Neuronal stem cell (in vitro differentiated cells): ENCODE measurements around the gene DNAH17.
A peak's percentile ranks its signal among the peaks of the same experiment; 100 is the strongest.

ENCODE experiments used
- DNase-seq: peaks from one replicate; pipeline ENCODE4 v3.0.0-alpha.2; 2013; ENCODE audit warnings: low spot score
- H2AFZ ChIP-seq: one replicate; pipeline ENCODE4 v1.6.1; 2013; ENCODE audit warnings: mild to moderate bottlenecking, low read length, inconsistent platforms
- H2AK5ac ChIP-seq: 2 replicates; pipeline ENCODE4 v1.6.1; 2013; ENCODE audit warnings: low read depth, mild to moderate bottlenecking, inconsistent platforms, low read length, moderate library complexity, mixed read lengths
- H2BK120ac ChIP-seq: 2 replicates; pipeline ENCODE4 v1.6.1; 2013; ENCODE audit warnings: low read depth, mild to moderate bottlenecking, inconsistent platforms, low read length, moderate library complexity, mixed read lengths
- H2BK12ac ChIP-seq: one replicate; pipeline ENCODE4 v1.6.1; 2013; ENCODE audit warnings: low read length, inconsistent platforms
- H2BK15ac ChIP-seq: 2 replicates; pipeline ENCODE4 v1.6.1; 2013; ENCODE audit warnings: mild to moderate bottlenecking, low read length, inconsistent platforms, mixed read lengths
- H2BK5ac ChIP-seq: one replicate; pipeline ENCODE4 v1.6.1; 2013; ENCODE audit warnings: inconsistent platforms, mild to moderate bottlenecking, low read length, moderate library complexity
- H3K14ac ChIP-seq: one replicate; pipeline ENCODE4 v1.6.1; 2013; ENCODE audit warnings: low read length, inconsistent platforms
- H3K18ac ChIP-seq: 2 replicates; pipeline ENCODE4 v1.6.1; 2013; ENCODE audit warnings: low read length, inconsistent platforms
- H3K23ac ChIP-seq: 2 replicates; pipeline ENCODE4 v1.6.1; 2013; ENCODE audit warnings: low read depth, mild to moderate bottlenecking, mixed read lengths, low read length, inconsistent platforms; ENCODE audit not compliant: poor library complexity
- H3K27ac ChIP-seq: replicated peaks from 3 replicates; pipeline ENCODE4 v1.5.1; 2013; ENCODE audit warnings: low read length, inconsistent platforms
- H3K27me3 ChIP-seq, 3 experiments: 2 replicates each; pipeline ENCODE4 v1.6.1; 2013; ENCODE audit warnings: low read length in 3 of 3, mild to moderate bottlenecking in 2 of 3, inconsistent platforms in 1 of 3, low read depth in 1 of 3, mixed read lengths in 1 of 3, moderate library complexity in 1 of 3; ENCODE audit not compliant: control insufficient read depth in 3 of 3, insufficient read depth in 3 of 3
- H3K36me3 ChIP-seq, 2 donors: replicated peaks in 1 of 2; 2 replicates each; pipeline ENCODE4 v1.6.1; 2013; ENCODE audit warnings: low read length in 2 of 2; ENCODE audit not compliant: control insufficient read depth in 2 of 2, insufficient read depth in 2 of 2
- H3K4ac ChIP-seq: 2 replicates; pipeline ENCODE4 v1.6.1; 2013; ENCODE audit warnings: inconsistent platforms, mild to moderate bottlenecking, low read length, moderate library complexity
- H3K4me1 ChIP-seq, 2 donors: 1 replicate in 1 of 2; 2 replicates in 1 of 2; pipeline ENCODE4 v1.6.1; 2013; ENCODE audit warnings: low read length in 2 of 2, low read depth in 1 of 2; ENCODE audit not compliant: control insufficient read depth in 2 of 2, insufficient read depth in 1 of 2
- H3K4me2 ChIP-seq: one replicate; pipeline ENCODE4 v1.6.1; 2013; ENCODE audit warnings: mild to moderate bottlenecking, low read length, inconsistent platforms; ENCODE audit not compliant: insufficient read depth, poor library complexity, severe bottlenecking
- H3K4me3 ChIP-seq, 2 donors: 2 replicates each; pipeline ENCODE4 v1.5.1; 2013; ENCODE audit warnings: low read length in 2 of 2, mild to moderate bottlenecking in 2 of 2, inconsistent platforms in 1 of 2, moderate library complexity in 1 of 2
- H3K79me1 ChIP-seq: one replicate; pipeline ENCODE4 v1.6.1; 2013; ENCODE audit warnings: low read depth, mild to moderate bottlenecking, inconsistent platforms, low read length, moderate library complexity
- H3K9ac ChIP-seq: one replicate; pipeline ENCODE4 v1.6.1; 2013; ENCODE audit warnings: mild to moderate bottlenecking, low read depth, low read length, inconsistent platforms; ENCODE audit not compliant: poor library complexity
- H3K9me3 ChIP-seq, 2 donors: replicated peaks in 1 of 2; 2 replicates each; pipeline versions ENCODE3 to v1.6.1; 2013; ENCODE audit warnings: low read length in 2 of 2, mild to moderate bottlenecking in 2 of 2, inconsistent platforms in 1 of 2, low read depth in 1 of 2, mixed read lengths in 1 of 2, moderate library complexity in 1 of 2; ENCODE audit not compliant: control insufficient read depth in 2 of 2, insufficient read depth in 1 of 2
- H4K8ac ChIP-seq: one replicate; pipeline ENCODE4 v1.6.1; 2013; ENCODE audit warnings: low read depth, mild to moderate bottlenecking, inconsistent platforms, low read length, moderate library complexity
- H4K91ac ChIP-seq: one replicate; pipeline ENCODE4 v1.6.1; 2013; ENCODE audit warnings: low read length, low read depth, mild to moderate bottlenecking, inconsistent platforms; ENCODE audit not compliant: poor library complexity
- WGBS, 2 donors: extraction: QIAGEN DNeasy Blood & Tissue Kit; methylation state at CpG; one replicate each; pipeline ENCODE4 v1.1.7; 2013; ENCODE audit warnings: missing lambda C conversion rate in 2 of 2, mixed read lengths in 1 of 2; ENCODE audit not compliant: insufficient read length in 2 of 2, insufficient replicate concordance in 1 of 2; ENCODE audit errors: extremely low coverage in 2 of 2; 5-methylcytosine and 5-hydroxymethylcytosine counted together

DNAH17 gene

GRCh38 chr17:78608804-78609186, 31.6 kb upstream of the DNAH17 start:
- peaks cover 0 to 8% (median 0%) of the 10 kb centered on the region in 3 experiments for H3K27me3 ChIP-seq
- H3K23ac ChIP-seq: no peak overlapping the region
- H2BK12ac ChIP-seq: no peak overlapping the region
- no peaks in the 10 kb centered on the region for H3K36me3 ChIP-seq
- no peak overlapping the region for H3K4me2 ChIP-seq
- H3K18ac ChIP-seq: no peak overlapping the region
- no peak overlapping the region for H2AFZ ChIP-seq
- no peak overlapping the region for H2BK120ac ChIP-seq
- H3K14ac ChIP-seq: no peak overlapping the region
- H2BK5ac ChIP-seq: no peak overlapping the region
- no peak overlapping the region for H3K4ac ChIP-seq
- no peak overlapping the region for H4K91ac ChIP-seq
- no peak overlapping the region for H2BK15ac ChIP-seq
- H3K79me1 ChIP-seq: no peaks in the 10 kb centered on the region
- H4K8ac ChIP-seq: no peak overlapping the region
- H3K4me1 ChIP-seq: peaks cover 0 to 4% of the 10 kb centered on the region in 2 donors
- no CpG with 5 or more reads among the region's 8 CpGs for WGBS, 2 donors
- H3K4me3 ChIP-seq: no peak overlapping the region
- peaks cover 0 to 2% of the 10 kb centered on the region in 2 donors for H3K9me3 ChIP-seq
- no peak overlapping the region for H3K9ac ChIP-seq
- no peak for DNase-seq
- no peak overlapping the region for H3K27ac ChIP-seq
- no peak overlapping the region for H2AK5ac ChIP-seq

- Histone ChIP-seq H2BK120ac (no peak overlapping the region), H3K4me1 (peaks cover 0 to 4% of the 10 kb centered on the region in 2 donors), H3K4me2 (no peak overlapping the region), H3K14ac (no peak overlapping the region), H2BK12ac (no peak overlapping the region), H3K27me3 (peaks cover 0 to 8% (median 0%) of the 10 kb centered on the region in 3 experiments), H3K23ac (no peak overlapping the region), H2BK15ac (no peak overlapping the region), H4K8ac (no peak overlapping the region), H2AK5ac (no peak overlapping the region), H3K18ac (no peak overlapping the region), H3K4me3 (no peak overlapping the region), H2BK5ac (no peak overlapping the region), H3K9me3 (peaks cover 0 to 2% of the 10 kb centered on the region in 2 donors), H3K27ac (no peak overlapping the region), H4K91ac (no peak overlapping the region), H3K36me3 (no peaks in the 10 kb centered on the region), H3K4ac (no peak overlapping the region), H2AFZ (no peak overlapping the region), H3K79me1 (no peaks in the 10 kb centered on the region), H3K9ac (no peak overlapping the region)
- no CpG with 5 or more reads among the region's 10 CpGs for WGBS, 2 donors
- DNase-seq: no peak
Observed at GRCh38 chr17:78608122-78608803, 31.1 kb upstream of the DNAH17 start.

- Histone ChIP-seq H2BK5ac (no peak overlapping the region), H2BK12ac (no peak overlapping the region), H2AK5ac (no peak overlapping the region), H3K14ac (no peak overlapping the region), H3K27me3 (peaks cover 0 to 13% (median 0%) of the 10 kb centered on the region in 3 experiments), H3K4me1 (peaks cover 0 to 4% of the 10 kb centered on the region in 2 donors), H3K23ac (no peak overlapping the region), H2BK15ac (no peak overlapping the region), H3K18ac (no peak overlapping the region), H4K91ac (no peak overlapping the region), H3K4me3 (no peak overlapping the region), H3K36me3 (no peaks in the 10 kb centered on the region), H3K9ac (no peak overlapping the region), H3K9me3 (peaks cover 0 to 2% of the 10 kb centered on the region in 2 donors), H3K27ac (peak overlapping the region; percentile 8), H3K4me2 (no peak overlapping the region), H2AFZ (no peak overlapping the region), H3K4ac (no peak overlapping the region), H3K79me1 (no peaks in the 10 kb centered on the region), H4K8ac (no peak overlapping the region), H2BK120ac (no peak overlapping the region)
- DNase-seq: peak; percentile 8
- WGBS, 2 donors: no CpG with 5 or more reads among the region's 6 CpGs
Observed at GRCh38 chr17:78607038-78607437, 29.8 kb upstream of the DNAH17 start.

GRCh38 chr17:78605886-78606285, 28.7 kb upstream of the DNAH17 start:
- H3K23ac ChIP-seq: no peak overlapping the region
- no peak overlapping the region for H2BK12ac ChIP-seq
- H3K79me1 ChIP-seq: no peaks in the 10 kb centered on the region
- no peak overlapping the region for H3K14ac ChIP-seq
- H3K4ac ChIP-seq: no peak overlapping the region
- H4K91ac ChIP-seq: no peak overlapping the region
- no peak for DNase-seq
- peaks cover 0 to 10% (median 0%) of the 10 kb centered on the region in 3 experiments for H3K27me3 ChIP-seq
- H3K4me3 ChIP-seq: no peak overlapping the region
- H3K9me3 ChIP-seq: peaks cover 0 to 2% of the 10 kb centered on the region in 2 donors
- H2BK5ac ChIP-seq: no peak overlapping the region
- no peak overlapping the region for H3K27ac ChIP-seq
- peaks cover 0 to 4% of the 10 kb centered on the region in 2 donors for H3K4me1 ChIP-seq
- no peak overlapping the region for H4K8ac ChIP-seq
- H3K18ac ChIP-seq: peak overlapping the region; percentile 63
- H2BK15ac ChIP-seq: no peak overlapping the region
- no peak overlapping the region for H3K9ac ChIP-seq
- H2AFZ ChIP-seq: no peak overlapping the region
- no peak overlapping the region for H2AK5ac ChIP-seq
- H3K36me3 ChIP-seq: no peaks in the 10 kb centered on the region
- no CpG with 5 or more reads among the region's 6 CpGs for WGBS, 2 donors
- H3K4me2 ChIP-seq: no peak overlapping the region
- H2BK120ac ChIP-seq: peak overlapping the region; percentile 51
